ENCODE measurements around the gene SYNPO.

SYNPO gene

DNA sequence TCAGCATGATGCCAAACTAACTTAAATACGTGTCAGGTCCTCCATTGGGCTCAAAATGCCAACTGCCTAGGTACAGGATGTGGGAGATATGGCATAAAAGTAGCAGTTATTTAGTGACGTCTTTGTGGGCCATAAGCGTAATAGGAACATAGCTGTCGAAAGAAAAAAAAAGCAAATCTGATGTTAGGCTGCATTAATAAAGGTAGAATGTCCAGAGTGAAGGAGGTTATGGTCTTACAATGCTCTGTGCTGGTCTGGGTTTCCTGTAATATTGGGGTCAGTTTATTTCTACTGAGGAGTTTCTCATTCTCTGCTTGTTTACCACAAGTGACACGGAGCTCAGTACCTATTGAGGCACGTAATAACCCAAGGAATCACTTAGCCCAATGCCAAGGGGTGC lies 33.4 kb upstream of the SYNPO start:
- no peak for DNase-seq (ENCODE audit: low read depth)

- DNase-seq (ENCODE audit: low read depth) = no peak
Measured at GRCh38 chr5:150607991-150608390, 32.5 kb upstream of the SYNPO start.

GRCh38 chr5:150608991-150609390 lies 31.5 kb upstream of the SYNPO start:
- no peak for DNase-seq (ENCODE audit: low read depth)

- no peak for DNase-seq (ENCODE audit: low read depth)
Measured at GRCh38 chr5:150609843-150610584, 30.4 kb upstream of the SYNPO start.

- no peak for DNase-seq (ENCODE audit: low read depth)
Measured at GRCh38 chr5:150611026-150611425, 29.4 kb upstream of the SYNPO start.

DNA sequence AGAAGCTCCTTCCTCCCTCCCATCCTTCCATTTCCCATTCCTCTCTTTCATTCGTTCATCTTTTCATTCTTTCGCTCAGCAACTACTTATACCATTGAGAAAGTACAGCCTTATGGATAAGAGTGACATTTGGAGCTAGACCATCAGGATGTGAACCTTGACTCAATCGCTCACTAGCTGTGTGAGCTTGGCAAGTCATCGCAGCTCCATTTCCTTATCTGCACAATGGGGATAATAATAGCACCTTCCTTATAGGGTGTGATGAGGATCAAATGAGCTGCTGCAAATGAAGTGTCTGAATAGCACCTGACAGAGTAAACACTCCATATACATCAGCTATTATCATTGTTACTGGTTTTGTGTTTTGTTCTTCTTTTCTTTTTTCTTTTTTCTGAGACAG lies 28.1 kb upstream of the SYNPO start:
- DNase-seq (ENCODE audit: low read depth) = no peak

GRCh38 chr5:150612905-150613670 lies 27.4 kb upstream of the SYNPO start:
- peak; percentile 62 for DNase-seq (ENCODE audit: low read depth)

- DNase-seq (ENCODE audit: low read depth) = no peak
Measured at GRCh38 chr5:150613991-150614660, 26.3 kb upstream of the SYNPO start.

DNA sequence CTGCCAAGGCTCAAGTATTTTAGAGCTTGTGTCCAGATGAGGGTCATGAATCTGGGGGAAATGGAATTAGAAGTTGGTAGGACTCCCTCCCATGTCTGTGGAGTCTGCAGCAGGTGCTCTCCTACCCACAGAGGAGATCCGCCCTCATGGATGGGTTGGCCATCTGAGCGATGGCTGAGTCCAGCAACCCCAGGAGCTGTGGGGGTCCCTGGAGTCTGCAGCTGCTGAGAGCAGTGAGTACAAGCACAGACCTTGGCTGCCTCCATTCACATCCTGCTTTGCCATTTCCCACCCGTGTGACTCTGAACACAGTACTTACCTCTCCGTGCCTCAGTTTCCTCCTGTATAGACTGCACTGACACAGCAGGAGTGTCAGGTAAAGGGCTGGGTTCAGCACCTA lies 25.8 kb upstream of the SYNPO start:
- DNase-seq (ENCODE audit: low read depth) = no peak

GRCh38 chr5:150615141-150615699 lies 25.2 kb upstream of the SYNPO start:
- peak; percentile 55 for DNase-seq (ENCODE audit: low read depth)

DNA sequence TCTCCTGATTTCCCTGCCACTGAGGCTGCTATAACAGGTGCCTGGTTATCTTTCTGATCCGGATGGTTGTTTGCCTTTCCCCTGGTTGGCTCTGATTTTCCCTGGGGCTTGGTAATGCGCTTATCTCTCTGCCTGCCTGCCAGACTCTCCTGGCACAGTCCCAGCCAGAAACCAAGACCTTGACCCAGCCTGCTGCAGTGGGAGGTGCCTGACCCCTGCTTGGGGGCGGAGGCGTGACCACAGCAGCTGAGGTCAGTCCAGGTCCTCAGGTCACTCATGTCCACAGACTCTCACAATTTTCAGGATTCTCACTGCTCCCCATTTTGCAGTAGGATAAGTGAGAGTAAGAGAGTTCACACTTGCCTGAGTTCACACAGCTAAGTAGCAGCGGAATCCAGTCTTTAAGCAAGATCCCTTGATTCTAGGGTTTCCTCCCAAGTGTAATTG lies 24.4 kb upstream of the SYNPO start:
- DNase-seq (ENCODE audit: low read depth) = peak; percentile 55

DNA sequence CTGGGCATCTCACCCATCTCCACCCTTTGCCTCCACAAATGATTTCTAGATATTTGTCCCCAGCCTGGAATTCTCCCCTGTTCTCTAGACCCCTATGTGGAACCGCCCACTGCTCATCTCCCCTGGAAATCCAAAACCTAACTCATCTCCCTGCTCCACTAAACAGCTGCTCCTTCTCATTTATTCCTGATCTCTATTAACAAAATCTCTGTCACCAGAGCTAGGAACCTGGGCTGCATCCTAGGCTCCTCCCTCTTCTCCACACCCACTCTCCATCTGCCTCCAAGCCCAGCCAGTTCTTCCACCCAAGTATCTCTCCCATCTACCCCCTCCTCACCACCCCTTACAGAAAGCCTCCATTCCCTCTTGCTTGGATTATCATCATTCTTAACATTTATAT lies 24.0 kb upstream of the SYNPO start:
- DNase-seq (ENCODE audit: low read depth) = no peak

DNA sequence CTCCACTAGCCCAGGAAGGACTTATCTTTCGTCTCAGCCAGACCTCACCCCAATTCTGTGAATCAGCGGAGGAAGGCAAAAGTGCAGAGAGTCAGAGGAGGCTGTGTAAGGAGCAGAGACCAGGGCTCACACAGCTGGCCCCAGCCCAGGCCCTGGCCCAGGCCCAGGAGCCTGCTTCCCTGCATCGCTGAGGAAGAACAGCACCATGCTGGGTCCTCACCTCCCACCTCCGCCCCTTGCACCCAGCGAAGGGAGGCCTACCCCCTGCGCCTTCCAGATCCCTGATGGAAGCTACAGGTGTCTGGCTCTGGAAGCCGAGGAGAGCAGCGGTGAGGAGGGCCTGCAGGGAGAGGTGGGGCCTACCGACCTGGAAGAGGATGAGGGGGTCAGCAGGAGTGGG lies 22.3 kb upstream of the SYNPO start:
- no peak for DNase-seq (ENCODE audit: low read depth)

GRCh38 chr5:150618588-150619281 lies 21.7 kb upstream of the SYNPO start:
- DNase-seq (ENCODE audit: low read depth) = no peak

- peak; percentile 54 for DNase-seq (ENCODE audit: low read depth)
Measured at GRCh38 chr5:150619359-150620230, 20.9 kb upstream of the SYNPO start.

DNA sequence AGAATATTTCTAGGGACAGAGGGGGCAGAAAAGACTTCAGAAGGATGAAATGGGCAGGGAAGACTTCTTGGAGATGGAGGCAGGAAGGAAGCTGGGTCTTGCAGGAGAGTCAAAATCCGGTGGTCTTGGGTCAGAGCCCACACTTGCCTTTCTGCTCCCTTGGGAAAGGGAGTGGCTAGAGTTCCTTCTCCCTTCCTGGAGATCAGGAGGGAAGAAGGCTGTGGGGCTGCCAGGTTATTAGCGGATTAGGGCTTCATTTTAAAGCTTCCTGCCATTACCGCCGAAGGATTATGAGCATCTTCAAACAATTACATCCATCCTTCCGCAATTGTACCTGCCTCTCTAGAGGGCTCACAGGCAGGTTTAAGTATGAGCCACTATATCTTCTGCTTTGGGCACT lies 19.2 kb upstream of the SYNPO start:
- DNase-seq (ENCODE audit: low read depth) = no peak

DNA sequence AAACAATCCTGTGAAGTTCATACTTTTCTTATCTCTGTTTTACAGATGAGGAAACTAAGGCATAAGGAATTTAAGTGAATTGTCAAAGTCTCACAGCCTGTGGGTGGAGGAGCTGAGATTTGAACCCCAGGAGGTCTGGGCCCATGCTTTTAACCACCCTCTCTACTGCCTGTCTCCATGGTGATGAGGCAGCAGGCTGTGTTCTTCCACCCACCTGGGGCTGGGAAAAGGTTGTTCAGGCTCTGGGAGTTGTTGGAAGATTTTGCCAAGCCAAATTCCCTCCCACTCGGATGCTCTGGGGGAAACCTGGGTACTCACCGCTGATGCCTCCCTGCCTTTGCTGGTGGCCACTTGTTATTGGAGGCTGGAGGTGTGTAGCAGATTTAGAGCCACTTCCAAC lies 18.3 kb upstream of the SYNPO start:
- DNase-seq (ENCODE audit: low read depth) = peak; percentile 55

DNA sequence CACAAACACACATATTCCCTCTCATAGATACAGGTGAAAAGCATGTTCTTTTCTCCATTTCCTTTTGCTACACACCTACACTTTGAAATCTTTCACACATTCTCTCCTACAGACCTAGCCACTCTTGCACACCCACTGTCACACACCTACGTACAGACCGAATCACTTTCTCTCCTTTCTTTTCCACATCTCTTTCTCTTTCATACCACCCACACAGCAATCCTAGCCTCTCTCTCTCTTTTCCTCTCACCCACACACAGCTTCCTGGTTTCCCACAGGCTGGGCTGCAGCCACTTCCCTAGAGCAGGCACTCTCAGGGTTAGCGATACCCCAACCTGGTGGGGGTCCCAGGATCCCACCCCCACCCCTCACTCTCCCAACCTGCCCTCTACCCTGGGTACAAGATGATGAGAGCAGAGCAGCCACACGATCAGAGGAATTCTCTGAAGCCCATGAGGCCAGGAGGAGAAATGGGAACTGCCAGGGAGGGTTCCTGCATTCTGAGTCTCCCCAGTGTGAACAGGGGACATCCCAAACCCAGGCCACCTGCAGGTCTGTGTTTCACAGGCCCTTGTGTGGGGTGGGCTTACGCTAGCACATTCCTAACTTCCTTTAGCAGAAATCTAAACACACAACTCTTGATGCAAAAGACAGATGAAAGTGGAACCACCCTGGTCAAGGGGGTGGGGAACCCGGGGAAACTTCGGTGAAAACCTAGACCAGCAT lies 17.1 kb upstream of the SYNPO start:
- DNase-seq (ENCODE audit: low read depth) = no peak

- DNase-seq (ENCODE audit: low read depth) = no peak
Measured at GRCh38 chr5:150623878-150624216, 16.6 kb upstream of the SYNPO start.

DNA sequence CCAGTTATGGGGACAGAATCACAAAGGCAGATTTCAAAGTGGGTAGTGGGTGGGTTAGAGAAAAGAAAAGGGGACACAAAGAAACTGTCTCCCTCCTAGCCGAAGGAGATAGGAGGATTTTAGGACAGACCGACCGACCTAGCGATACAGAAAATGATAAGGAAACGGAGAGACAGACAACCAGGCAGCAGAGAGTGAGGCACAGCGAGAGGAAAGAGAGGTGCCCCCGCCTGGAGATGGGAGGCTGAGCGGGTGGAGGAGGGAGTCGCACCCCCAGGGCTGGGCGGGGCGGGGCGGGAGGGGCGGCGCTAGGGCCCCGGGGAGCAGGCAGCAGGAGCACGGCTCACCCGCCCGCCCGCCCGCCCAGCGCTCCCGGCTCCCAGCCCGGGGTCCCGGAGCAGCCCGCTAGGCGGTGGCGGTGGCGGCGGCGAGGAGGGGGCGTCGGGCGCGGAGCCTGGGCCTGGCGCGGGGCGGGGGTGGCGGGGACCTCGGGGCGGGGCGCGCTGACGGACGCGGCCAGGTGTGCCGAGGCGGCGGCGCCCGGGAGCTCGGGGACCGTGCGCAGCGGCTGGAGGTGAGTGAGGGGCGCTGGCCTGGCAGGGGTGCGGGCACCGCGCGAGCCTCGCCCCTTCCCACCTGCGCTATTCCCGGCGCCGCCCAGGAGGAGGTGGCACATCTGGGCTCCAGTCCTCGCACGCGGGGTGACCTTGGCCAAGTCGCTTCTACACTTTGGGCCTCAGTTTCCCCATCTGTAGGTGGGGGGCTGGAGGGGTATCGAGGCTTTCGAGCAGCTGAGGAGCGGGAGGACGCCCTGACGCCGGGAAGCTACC lies 15.9 kb upstream of the SYNPO start:
- DNase-seq (ENCODE audit: low read depth) = no peak
